Mucosa of gallbladder (tissue), 1 donor: Measurements from ENCODE around the gene PDZD7. TPM values are rescaled to one million over a fixed set of nuclear protein-coding genes. Genes with fewer than 3 reads are reported as not detected.

Experiments used
- DNase-seq: peaks from one replicate; pipeline ENCODE4 v3.0.0-alpha.2; 2020; ENCODE audit warnings: low spot score
- total RNA-seq: library from RNA; stranded (reverse); gene quantifications from one replicate; pipeline ENCODE4 v1.2.1, GENCODE V29; 2021
- donor health status: DM: no; HTN: no; CAD: no.

Gene PDZD7
- total RNA-seq, 1 donor from 2014 or later: 5.3 TPM

DNA sequence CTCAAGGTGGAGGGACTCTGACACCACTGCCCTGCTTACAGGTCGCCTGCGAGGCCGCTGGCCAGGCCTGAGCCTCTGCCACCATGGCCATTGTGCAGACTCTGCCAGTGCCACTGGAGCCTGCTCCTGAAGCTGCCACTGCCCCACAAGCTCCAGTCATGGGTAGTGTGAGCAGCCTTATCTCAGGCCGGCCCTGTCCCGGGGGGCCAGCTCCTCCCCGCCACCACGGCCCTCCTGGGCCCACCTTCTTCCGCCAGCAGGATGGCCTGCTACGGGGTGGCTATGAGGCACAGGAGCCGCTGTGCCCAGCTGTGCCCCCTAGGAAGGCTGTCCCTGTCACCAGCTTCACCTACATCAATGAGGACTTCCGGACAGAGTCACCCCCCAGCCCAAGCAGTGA lies 28.5 kb downstream of the PDZD7 start:
- DNase-seq: no peak

- no peak for DNase-seq
Observed at GRCh38 chr10:101001659-101002035, 29.3 kb downstream of the PDZD7 start.

GRCh38 chr10:101000915-101001658 lies 29.8 kb downstream of the PDZD7 start:
- DNase-seq: peak; percentile 83

- DNase-seq: no peak
Observed at GRCh38 chr10:101000127-101000914, 30.6 kb downstream of the PDZD7 start.

- DNase-seq: no peak
Observed at GRCh38 chr10:100999742-101000126, 31.2 kb downstream of the PDZD7 start, which contains the start of gene LZTS2. Gene LZTS2 (plus strand): TSS chr10:100999808. CDS start chr10:101002539, 2,731 bp downstream.

GRCh38 chr10:100998991-100999741 lies 31.8 kb downstream of the PDZD7 start:
- peak; percentile 78 for DNase-seq

DNA sequence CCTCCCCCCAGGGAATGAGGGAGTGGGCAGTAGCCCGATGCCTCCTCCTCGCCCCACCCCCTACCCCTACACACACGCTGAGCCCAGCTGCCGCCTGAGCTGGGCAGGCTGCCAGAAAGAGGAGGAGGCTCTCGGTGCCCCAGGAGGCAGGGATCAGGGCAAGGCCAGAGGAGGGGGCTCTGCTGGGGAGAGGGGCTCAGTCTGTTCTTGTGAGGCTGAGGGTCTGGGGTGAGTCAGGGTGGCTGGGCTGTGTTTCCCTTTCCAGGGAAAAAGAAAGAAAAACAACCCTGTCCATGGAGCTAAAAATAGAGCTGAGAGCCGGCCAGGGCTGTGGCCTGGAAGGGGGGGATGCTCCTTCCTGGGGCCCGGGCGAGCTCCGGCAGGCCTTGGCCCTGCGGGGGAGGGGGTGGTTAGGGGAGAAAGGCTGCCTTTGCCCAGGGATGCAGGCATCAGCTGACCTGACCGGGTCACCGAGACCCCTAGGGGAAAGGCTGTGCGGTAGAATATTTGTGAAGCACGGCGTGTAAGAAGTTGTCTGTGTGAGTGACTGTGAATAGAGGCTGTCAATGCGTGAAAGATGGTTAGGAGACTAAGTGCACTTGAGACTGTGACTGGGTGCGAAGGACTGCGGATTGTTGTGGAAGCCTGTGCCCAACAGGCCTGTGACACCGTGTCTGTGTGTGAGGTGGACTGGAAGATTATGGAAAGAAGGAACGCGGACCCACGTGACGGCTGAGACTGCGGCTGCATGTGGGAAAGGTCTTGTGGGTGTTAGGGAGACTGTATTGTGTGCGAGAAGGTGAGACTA lies 32.5 kb downstream of the PDZD7 start:
- DNase-seq: peak; percentile 76

DNA sequence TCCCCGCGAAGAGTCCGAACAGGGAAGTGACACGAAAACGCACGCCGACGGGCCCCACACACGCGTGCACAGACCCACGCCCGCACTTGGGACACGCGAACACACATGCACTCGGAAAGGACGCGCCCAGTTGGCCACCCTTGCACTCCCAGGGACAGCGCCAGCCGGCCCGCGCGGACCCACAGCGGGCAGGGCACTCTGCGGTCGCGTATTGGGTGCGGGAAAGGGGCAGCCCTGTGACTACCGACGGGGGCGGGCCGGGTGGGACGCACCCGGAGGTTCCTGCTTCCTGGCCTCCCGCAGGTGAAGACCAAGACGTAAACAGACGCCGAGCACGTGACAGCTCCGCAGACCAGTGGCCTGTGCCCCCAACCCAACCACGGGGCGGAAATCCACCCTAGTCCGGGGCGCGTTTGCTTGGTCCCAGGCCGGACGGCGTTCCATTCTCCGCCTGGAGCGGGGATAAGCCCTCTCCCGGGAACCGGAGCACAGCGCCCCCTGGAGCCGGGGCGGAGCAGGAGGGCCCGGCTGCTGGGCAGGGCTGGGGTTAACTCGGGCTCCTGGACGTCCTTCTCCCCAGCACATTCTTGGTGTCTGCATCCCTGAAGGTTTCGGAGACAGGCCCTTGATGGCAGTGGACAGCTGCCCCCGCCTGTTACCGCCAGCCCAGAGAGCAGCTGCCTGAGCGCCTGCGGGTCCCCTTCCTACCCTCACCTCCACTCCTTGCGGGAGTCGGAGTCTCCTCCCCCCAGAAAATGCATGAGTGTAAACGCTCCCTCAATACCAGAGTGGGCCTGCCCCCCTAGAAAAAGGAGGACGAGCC lies 33.4 kb downstream of the PDZD7 start:
- DNase-seq: peak; percentile 63

- DNase-seq: no peak
Observed at GRCh38 chr10:100996678-100997359, 34.1 kb downstream of the PDZD7 start.

GRCh38 chr10:100995181-100995580 lies 35.7 kb downstream of the PDZD7 start:
- DNase-seq: no peak

- DNase-seq: no peak
Observed at GRCh38 chr10:100993986-100994708, 36.8 kb downstream of the PDZD7 start.

- no peak for DNase-seq
Observed at GRCh38 chr10:100989088-100989487, 41.8 kb downstream of the PDZD7 start.

GRCh38 chr10:100988166-100988565 lies 42.8 kb downstream of the PDZD7 start:
- DNase-seq: no peak

DNA sequence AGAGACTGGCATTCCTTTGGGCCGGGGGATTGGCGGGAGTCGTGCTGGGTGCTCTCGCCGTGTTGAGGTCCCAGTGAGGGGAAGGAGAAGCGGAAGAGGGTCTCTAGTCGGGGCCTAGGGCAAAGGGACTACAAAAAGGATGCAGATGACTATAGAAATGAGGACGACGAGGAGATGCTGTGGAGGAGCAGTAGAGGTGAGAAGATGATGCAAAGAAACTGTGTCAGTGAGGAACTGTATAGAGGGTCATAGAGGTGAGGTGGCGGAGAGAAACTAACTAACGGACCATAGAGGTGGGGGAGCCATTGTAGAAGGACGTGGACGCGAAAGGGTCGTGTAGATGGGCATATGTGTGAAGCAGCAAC lies 43.3 kb downstream of the PDZD7 start:
- no peak for DNase-seq

GRCh38 chr10:100986952-100987684 lies 43.8 kb downstream of the PDZD7 start, which contains the start of the genes MRPL43 and TWNK:
Gene MRPL43 (minus strand): TSS chr10:100987497. CDS start chr10:100987443, 54 bp downstream.
Gene TWNK (plus strand): TSS chr10:100987543. CDS start chr10:100988211, 668 bp downstream.
- peak; percentile 82 for DNase-seq

DNA sequence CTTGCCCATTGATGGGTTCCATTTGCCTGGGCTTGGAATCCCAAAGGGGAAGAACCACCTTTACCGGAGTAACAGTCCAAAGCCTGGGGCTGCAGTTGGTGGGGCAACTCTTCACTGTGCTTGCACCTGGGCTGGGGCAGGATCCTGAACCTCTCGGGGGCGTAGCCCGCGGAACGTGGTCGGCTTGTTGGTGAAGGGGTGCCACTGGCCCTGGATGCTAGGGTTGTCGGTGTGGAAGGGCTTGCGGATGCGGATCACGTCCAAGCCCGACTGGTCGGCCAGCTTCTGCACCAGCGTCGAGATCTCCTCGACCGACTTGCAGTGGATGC lies 44.3 kb downstream of the PDZD7 start:
- DNase-seq: no peak

GRCh38 chr10:100985336-100985735 lies 45.6 kb downstream of the PDZD7 start:
- DNase-seq: no peak

GRCh38 chr10:100984672-100985177 lies 46.2 kb downstream of the PDZD7 start:
- DNase-seq: no peak
